ENCODE results near the gene MGMT.

DNA sequence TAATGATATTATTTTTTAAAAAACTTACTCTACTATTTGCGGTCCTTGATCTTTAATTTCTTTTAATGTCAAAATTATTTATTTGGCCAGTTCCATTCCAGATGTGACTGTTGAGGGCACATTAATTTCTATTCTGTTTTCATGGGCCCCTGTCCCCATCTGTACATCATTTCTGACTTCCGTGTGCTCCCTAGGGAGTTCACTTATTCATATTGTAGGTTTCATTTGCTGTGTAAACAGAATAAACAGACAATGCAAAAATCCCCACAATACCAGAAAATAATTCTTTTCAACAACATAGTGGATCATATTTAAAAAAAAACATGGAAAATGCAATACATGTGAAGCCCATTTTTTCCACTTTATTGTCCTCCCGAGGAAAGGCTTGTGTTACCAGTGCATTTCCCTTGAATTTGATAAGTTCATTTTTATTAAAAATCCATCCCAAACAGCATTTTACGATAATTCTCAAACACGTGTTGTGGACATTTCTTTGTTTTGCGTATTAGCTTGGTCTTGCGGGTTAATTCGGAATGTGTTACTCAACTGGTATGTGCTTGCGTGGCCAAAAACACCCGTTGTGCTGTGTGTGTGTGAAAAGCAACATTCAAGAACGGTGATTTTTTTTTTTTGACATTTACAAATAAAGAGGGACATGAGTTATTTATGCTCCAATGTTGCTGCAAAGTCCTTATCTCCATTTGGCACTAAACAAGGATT lies 138.4 kb downstream of the MGMT start:
- TF ChIP-seq, protein P1, sequence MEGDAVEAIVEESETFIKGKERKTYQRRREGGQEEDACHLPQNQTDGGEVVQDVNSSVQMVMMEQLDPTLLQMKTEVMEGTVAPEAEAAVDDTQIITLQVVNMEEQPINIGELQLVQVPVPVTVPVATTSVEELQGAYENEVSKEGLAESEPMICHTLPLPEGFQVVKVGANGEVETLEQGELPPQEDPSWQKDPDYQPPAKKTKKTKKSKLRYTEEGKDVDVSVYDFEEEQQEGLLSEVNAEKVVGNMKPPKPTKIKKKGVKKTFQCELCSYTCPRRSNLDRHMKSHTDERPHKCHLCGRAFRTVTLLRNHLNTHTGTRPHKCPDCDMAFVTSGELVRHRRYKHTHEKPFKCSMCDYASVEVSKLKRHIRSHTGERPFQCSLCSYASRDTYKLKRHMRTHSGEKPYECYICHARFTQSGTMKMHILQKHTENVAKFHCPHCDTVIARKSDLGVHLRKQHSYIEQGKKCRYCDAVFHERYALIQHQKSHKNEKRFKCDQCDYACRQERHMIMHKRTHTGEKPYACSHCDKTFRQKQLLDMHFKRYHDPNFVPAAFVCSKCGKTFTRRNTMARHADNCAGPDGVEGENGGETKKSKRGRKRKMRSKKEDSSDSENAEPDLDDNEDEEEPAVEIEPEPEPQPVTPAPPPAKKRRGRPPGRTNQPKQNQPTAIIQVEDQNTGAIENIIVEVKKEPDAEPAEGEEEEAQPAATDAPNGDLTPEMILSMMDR (conservative IDR thresholded peaks at IDR 0.05 in 1 of 2, IDR thresholded peaks at IDR 0.05 in 1 of 2; ENCODE audit: extremely low read depth in 1 of 2, insufficient read depth in 1 of 2, low read depth in 1 of 2, low read length in 2 of 2): no peak
- no peak for TF ChIP-seq EZH2 (IDR thresholded peaks at IDR 0.05; ENCODE audit: borderline replicate concordance, low read length)
